KMS-11 (cell line): ENCODE measurements around the gene NLRP8.

Experiments
- H2AFZ ChIP-seq: fragments of 200-600 bp; sonication (generic); 2 replicates; pipeline ENCODE4 v1.6.1; 2016; ENCODE audit warnings: antibody characterized with exemption, mixed run types, low read depth
- H3K27ac ChIP-seq: fragments of 200-600 bp; sonication (generic); 2 replicates; pipeline ENCODE4 v1.6.1; 2016; ENCODE audit warnings: mild to moderate bottlenecking, mixed run types
- H3K27me3 ChIP-seq: fragments of 200-600 bp; sonication (generic); 2 replicates; pipeline ENCODE4 v1.6.1; 2017; ENCODE audit warnings: mild to moderate bottlenecking, low read depth, mixed run types, moderate library complexity; ENCODE audit not compliant: insufficient read depth
- H3K36me3 ChIP-seq: fragments of 200-600 bp; sonication (generic); 2 replicates; pipeline ENCODE4 v1.6.1; 2017; ENCODE audit warnings: mild to moderate bottlenecking, mixed run types; ENCODE audit not compliant: insufficient read depth
- H3K4me1 ChIP-seq: fragments of 200-600 bp; sonication (generic); 2 replicates; pipeline ENCODE4 v1.6.1; 2016; ENCODE audit warnings: mild to moderate bottlenecking, low read depth, mixed run types; ENCODE audit not compliant: poor library complexity, severe bottlenecking
- H3K4me2 ChIP-seq: fragments of 200-600 bp; sonication (generic); 2 replicates; pipeline ENCODE4 v1.7.0; 2016; ENCODE audit warnings: mild to moderate bottlenecking, mixed run types
- H3K4me3 ChIP-seq: fragments of 200-600 bp; sonication (generic); IDR thresholded peaks from 2 replicates; pipeline ENCODE4 v1.6.1; 2017; ENCODE audit warnings: low read depth, low read length, mixed read lengths; ENCODE audit not compliant: insufficient read depth
- H3K79me2 ChIP-seq: fragments of 200-600 bp; sonication (generic); 2 replicates; pipeline ENCODE4 v1.6.1; 2016; ENCODE audit warnings: low read depth, mixed run types; ENCODE audit not compliant: insufficient read depth
- H3K9ac ChIP-seq: fragments of 200-600 bp; sonication (generic); 2 replicates; pipeline ENCODE4 v1.6.1; 2016; ENCODE audit warnings: mild to moderate bottlenecking, mixed run types
- H4K20me1 ChIP-seq: fragments of 200-600 bp; sonication (generic); 2 replicates; pipeline ENCODE4 v1.6.1; 2016; ENCODE audit warnings: mild to moderate bottlenecking, mixed run types; ENCODE audit not compliant: insufficient read depth
- TF ChIP-seq, protein P1 (sequence below): fragments of 200-600 bp; sonication (generic); conservative IDR thresholded peaks from 2 replicates; pipeline ENCODE4 v1.6.1; 2017; ENCODE audit warnings: low read depth, mild to moderate bottlenecking, antibody characterized with exemption, low read length, moderate library complexity, mixed read lengths

The NLRP8 gene

DNA sequence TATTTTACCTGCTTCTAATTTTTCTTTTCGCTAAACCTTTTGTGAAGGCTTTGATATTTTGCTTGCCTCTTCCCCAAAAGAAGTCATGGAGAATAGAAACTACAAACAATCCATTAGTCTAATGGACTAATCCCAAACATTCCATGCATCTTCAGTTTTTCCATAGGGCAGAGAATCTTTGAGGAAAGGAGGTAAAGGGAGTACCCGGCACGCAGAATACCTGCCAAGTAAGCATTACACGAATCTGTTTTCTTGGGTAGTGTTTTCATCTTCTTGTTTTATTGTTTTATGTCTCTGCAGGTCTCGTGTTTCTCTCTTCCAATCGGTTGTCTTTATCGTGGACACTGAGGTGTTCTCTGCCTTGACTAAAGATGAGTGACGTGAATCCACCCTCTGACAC, at the start of gene NLRP8:
Gene NLRP8 (plus strand): TSS at position 301 of the 400 bp plus-strand sequence.
- no peak within 1 kb of the TSS for H3K27ac ChIP-seq
- TF ChIP-seq, protein P1, sequence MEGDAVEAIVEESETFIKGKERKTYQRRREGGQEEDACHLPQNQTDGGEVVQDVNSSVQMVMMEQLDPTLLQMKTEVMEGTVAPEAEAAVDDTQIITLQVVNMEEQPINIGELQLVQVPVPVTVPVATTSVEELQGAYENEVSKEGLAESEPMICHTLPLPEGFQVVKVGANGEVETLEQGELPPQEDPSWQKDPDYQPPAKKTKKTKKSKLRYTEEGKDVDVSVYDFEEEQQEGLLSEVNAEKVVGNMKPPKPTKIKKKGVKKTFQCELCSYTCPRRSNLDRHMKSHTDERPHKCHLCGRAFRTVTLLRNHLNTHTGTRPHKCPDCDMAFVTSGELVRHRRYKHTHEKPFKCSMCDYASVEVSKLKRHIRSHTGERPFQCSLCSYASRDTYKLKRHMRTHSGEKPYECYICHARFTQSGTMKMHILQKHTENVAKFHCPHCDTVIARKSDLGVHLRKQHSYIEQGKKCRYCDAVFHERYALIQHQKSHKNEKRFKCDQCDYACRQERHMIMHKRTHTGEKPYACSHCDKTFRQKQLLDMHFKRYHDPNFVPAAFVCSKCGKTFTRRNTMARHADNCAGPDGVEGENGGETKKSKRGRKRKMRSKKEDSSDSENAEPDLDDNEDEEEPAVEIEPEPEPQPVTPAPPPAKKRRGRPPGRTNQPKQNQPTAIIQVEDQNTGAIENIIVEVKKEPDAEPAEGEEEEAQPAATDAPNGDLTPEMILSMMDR: no peak
- H3K4me2 ChIP-seq: no peak within 1 kb of the TSS
- H3K36me3 ChIP-seq: no peaks in the 10 kb centered on the region
- H2AFZ ChIP-seq: no peak within 1 kb of the TSS
- no peaks in the 10 kb centered on the region for H4K20me1 ChIP-seq
- H3K27me3 ChIP-seq: no peaks in the 10 kb centered on the region
- H3K9ac ChIP-seq: no peak within 1 kb of the TSS
- no peaks in the 10 kb centered on the region for H3K79me2 ChIP-seq
- no peak within 1 kb of the TSS for H3K4me3 ChIP-seq
- no peaks in the 10 kb centered on the region for H3K4me1 ChIP-seq

DNA sequence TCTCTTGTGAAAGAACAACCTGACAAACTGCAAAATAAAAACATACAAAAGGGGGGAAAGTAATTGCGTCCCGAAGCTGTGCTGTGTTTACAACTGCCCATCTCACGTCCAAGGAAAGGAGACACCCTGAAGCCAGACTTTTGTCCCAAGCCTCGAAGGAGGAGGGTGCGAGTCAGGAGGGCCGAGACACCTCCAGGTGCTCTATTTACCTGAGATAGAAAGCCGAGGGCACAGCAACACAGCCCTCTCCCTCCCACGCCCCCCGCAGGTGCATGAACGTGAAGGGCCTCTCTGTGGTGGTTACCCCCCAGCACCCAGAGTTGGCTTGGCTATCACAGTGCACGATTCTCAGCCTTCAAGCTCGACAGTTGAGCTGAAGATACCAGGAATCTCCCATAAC, 48.7 kb upstream of the NLRP8 start:
- H3K27me3 ChIP-seq: no peaks in the 10 kb centered on the region
- TF ChIP-seq, protein P1: no peak
- no peaks in the 10 kb centered on the region for H3K36me3 ChIP-seq
- no peak overlapping the region for H3K4me2 ChIP-seq
- no peaks in the 10 kb centered on the region for H3K79me2 ChIP-seq
- H3K9ac ChIP-seq: no peak overlapping the region
- H3K4me3 ChIP-seq: no peak overlapping the region
- H4K20me1 ChIP-seq: no peaks in the 10 kb centered on the region
- H2AFZ ChIP-seq: no peak overlapping the region
- H3K4me1 ChIP-seq: no peaks in the 10 kb centered on the region
- no peak overlapping the region for H3K27ac ChIP-seq

DNA sequence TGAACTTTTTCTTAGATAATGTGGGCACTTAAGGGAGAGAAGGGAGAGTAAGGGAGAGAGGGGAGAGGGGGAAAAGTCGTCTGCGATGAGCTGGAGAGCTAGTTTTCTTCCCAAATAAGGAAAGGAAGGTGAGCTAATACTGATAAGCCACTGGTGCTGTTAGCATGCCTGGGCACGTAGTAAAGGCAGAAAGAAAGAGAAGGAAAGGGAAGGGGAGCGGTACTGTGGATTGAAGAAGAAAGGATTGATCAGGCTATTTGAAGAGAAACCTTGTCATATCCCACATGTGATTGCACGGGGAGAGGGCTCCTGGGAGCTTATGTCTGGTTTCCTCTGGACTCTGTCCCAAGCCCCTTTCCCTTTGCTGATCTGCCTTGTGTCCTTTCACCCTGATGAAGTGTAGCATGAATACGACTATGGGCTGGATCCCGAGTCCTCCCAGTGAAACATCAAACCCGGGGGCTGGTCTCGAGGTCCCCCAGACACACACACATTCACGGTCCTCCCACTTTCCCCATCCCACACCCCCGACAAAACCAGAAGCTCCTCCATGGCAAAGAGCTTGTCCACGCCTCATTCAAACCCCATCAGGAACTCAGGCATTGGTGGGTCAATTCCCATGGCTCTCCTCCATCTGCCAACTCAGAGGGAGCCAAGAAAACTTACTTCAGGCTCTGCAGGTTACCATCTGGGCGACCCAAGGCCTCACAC, 46.1 kb upstream of the NLRP8 start:
- H4K20me1 ChIP-seq: no peaks in the 10 kb centered on the region
- no peaks in the 10 kb centered on the region for H3K4me1 ChIP-seq
- TF ChIP-seq, protein P1: no peak
- H3K79me2 ChIP-seq: no peaks in the 10 kb centered on the region
- H3K27me3 ChIP-seq: no peaks in the 10 kb centered on the region
- H2AFZ ChIP-seq: no peak overlapping the region
- H3K4me3 ChIP-seq: no peak overlapping the region
- no peak overlapping the region for H3K9ac ChIP-seq
- H3K36me3 ChIP-seq: no peaks in the 10 kb centered on the region
- no peak overlapping the region for H3K4me2 ChIP-seq
- H3K27ac ChIP-seq: no peak overlapping the region

DNA sequence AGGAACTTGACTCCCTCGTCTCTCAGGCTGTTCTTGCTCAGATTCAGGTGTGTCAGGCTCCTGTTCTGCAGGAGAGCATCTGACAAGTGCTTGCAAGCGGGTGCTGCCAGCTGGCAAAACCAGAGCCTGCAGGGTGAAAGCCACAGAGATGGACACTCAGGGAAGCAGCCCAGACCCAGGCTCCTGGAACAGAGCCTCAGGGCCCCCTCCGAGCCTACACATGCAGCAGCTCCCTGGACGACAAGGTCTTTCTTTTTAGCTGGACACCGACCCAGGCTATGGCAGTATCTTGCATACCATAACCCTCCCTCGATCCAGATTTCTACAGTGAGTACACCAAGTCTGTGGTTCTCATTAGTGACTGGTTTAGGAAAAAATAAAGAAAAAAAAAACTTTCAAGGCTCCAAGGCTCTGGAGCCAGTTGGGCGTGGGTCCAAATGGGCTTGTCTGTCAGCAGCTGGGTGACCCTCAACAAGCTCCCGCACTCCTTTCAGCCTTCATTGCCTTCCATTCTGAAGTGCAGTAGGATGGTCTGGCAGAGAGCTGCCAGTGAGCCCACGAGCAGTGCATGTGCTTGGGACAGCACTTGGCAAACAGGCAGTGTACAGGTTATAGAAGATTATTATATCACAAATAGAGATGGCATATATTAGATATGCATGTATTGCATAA, 45.4 kb upstream of the NLRP8 start:
- Histone ChIP-seq H2AFZ (no peak overlapping the region), H3K27ac (no peak overlapping the region), H4K20me1 (no peaks in the 10 kb centered on the region), H3K4me2 (no peak overlapping the region), H3K4me1 (no peaks in the 10 kb centered on the region), H3K4me3 (no peak overlapping the region), H3K27me3 (no peaks in the 10 kb centered on the region), H3K36me3 (no peaks in the 10 kb centered on the region), H3K9ac (no peak overlapping the region), H3K79me2 (no peaks in the 10 kb centered on the region)
- TF ChIP-seq, protein P1: no peak
